Measurements from ENCODE around the gene YBX2. TPM values are rescaled to one million over a fixed set of nuclear protein-coding genes. Genes with fewer than 3 reads are reported as not detected.

Gene YBX2
- total RNA-seq, 2 experiments from 2014 or later = 0.70 to 0.83 TPM

- H3K27ac Mint-ChIP-seq = peak overlapping the region; percentile 97
- H3K4me3 Mint-ChIP-seq = peak overlapping the region; percentile 98
- POLR2A ChIA-PET = interaction anchor here (0.7 to 3.6 kb wide), 3 partner anchors 9 to 23 kb away, joined by 3 to 19 read pairs (median 4); partner anchors contain the start of genes ACADVL, CTDNEP1, DLG4 and DVL2
- no peaks in the 10 kb centered on the region for H3K9me3 Mint-ChIP-seq
- CTCF ChIA-PET = interaction anchor here (0.9 to 3.2 kb wide), 5 partner anchors 8 to 197 kb away, joined by 4 to 19 read pairs (median 8); partner anchors contain the start of genes ACADVL, CTDNEP1, DLG4 and DVL2
- DNase-seq = peak; percentile 94
- H3K36me3 Mint-ChIP-seq = peaks cover 29% of the 10 kb centered on the region
- peaks cover 3% of the 10 kb centered on the region for H3K27me3 Mint-ChIP-seq
- intact Hi-C loops (cut with micrococcal nuclease) = loop anchor here (5.0 kb wide), 1 partner anchor 599 kb away; no protein-coding TSS in a partner anchor
- peaks cover 34% of the 10 kb centered on the region for H3K4me1 Mint-ChIP-seq (ENCODE audit: low read depth)
These were observed 51.6 kb downstream of the YBX2 start for GRCh38 chr17:7242717-7243452.

- peak within 1 kb of the TSS; percentile 98 for H3K4me3 Mint-ChIP-seq
- peak; percentile 96 for DNase-seq
- POLR2A ChIA-PET = interaction anchor here (0.7 to 3.6 kb wide), 5 partner anchors 8 to 95 kb away, joined by 3 to 19 read pairs (median 4); partner anchors contain the start of genes ACADVL, CTDNEP1, DLG4 and DVL2
- H3K4me1 Mint-ChIP-seq (ENCODE audit: low read depth) = peaks cover 38% of the 10 kb centered on the region
- peak within 1 kb of the TSS; percentile 97 for H3K27ac Mint-ChIP-seq
- no peaks in the 10 kb centered on the region for H3K9me3 Mint-ChIP-seq
- H3K27me3 Mint-ChIP-seq = peaks cover 3% of the 10 kb centered on the region
- peaks cover 30% of the 10 kb centered on the region for H3K36me3 Mint-ChIP-seq
- CTCF ChIA-PET = interaction anchor here (0.9 to 3.2 kb wide), 9 partner anchors 8 to 196 kb away, joined by 3 to 19 read pairs (median 4); partner anchors contain the start of genes ACADVL, CTDNEP1, DLG4 and DVL2
- intact Hi-C loops (cut with micrococcal nuclease) = loop anchor here (5.0 kb wide), 1 partner anchor 600 kb away; no protein-coding TSS in a partner anchor
These were observed 52.4 kb downstream of the YBX2 start, which contains the start of gene GABARAP for GRCh38 chr17:7241783-7242716. TSS of gene GABARAP (minus strand) at chr17:7242449. CDS start at chr17:7242330, 119 bp downstream.

GRCh38 chr17:7241090-7241733, 53.2 kb downstream of the YBX2 start:
- H3K36me3 Mint-ChIP-seq = peaks cover 32% of the 10 kb centered on the region
- H3K9me3 Mint-ChIP-seq = no peaks in the 10 kb centered on the region
- DNase-seq = no peak
- peaks cover 3% of the 10 kb centered on the region for H3K27me3 Mint-ChIP-seq
- peaks cover 45% of the 10 kb centered on the region for H3K4me1 Mint-ChIP-seq (ENCODE audit: low read depth)
- peak overlapping the region; percentile 97 for H3K27ac Mint-ChIP-seq
- CTCF ChIA-PET = interaction anchor here (0.9 to 3.2 kb wide), 5 partner anchors 10 to 55 kb away, joined by 3 to 19 read pairs (median 4); partner anchors contain the start of genes ACADVL, CTDNEP1, DLG4 and SLC2A4
- POLR2A ChIA-PET = interaction anchor here (0.8 to 3.6 kb wide), 3 partner anchors 9 to 96 kb away, joined by 3 to 19 read pairs (median 4); partner anchors contain the start of genes ACADVL and DLG4
- intact Hi-C loops (cut with micrococcal nuclease) = loop anchor here (5.0 kb wide), 1 partner anchor 601 kb away; no protein-coding TSS in a partner anchor
- H3K4me3 Mint-ChIP-seq = peak overlapping the region; percentile 98

GRCh38 chr17:7240375-7240774, 54.1 kb downstream of the YBX2 start:
- intact Hi-C loops (cut with micrococcal nuclease) = loop anchor here (5.0 kb wide), 1 partner anchor 602 kb away; no protein-coding TSS in a partner anchor
- H3K27me3 Mint-ChIP-seq = peaks cover 3% of the 10 kb centered on the region

GRCh38 chr17:7239091-7240027, 55.1 kb downstream of the YBX2 start, which contains the start of gene PHF23:
TSS of gene PHF23 (minus strand) at chr17:7239457. CDS start at chr17:7239279, 178 bp downstream.
- ChIA-PET POLR2A (interaction anchor here (1.0 to 2.6 kb wide), 8 partner anchors 10 to 448 kb away, joined by 3 to 11 read pairs (median 3); partner anchors contain the start of genes DLG4, ELP5, SLC16A13 and TP53), CTCF (interaction anchor here (0.9 to 4.4 kb wide), 5 partner anchors 10 to 321 kb away, joined by 3 to 34 read pairs (median 5); partner anchors contain the start of genes ACADVL and DLG4)
- H3K36me3 Mint-ChIP-seq = peaks cover 34% of the 10 kb centered on the region

More at GRCh38 chr17:7240375-7240774, 54.1 kb downstream of the YBX2 start:
- ChIA-PET POLR2A (interaction anchor here (1.3 to 3.6 kb wide), 2 partner anchors 9 to 21 kb away, joined by 3 to 19 read pairs; partner anchors contain the start of genes ACADVL and DLG4), CTCF (interaction anchor here (1.7 to 4.4 kb wide), 2 partner anchors 20 to 41 kb away, joined by 3 to 34 read pairs; partner anchors contain the start of genes ACADVL, DLG4 and SLC2A4)
- Mint-ChIP-seq H3K9me3 (no peaks in the 10 kb centered on the region), H3K27ac (peak overlapping the region; percentile 97), H3K4me3 (peak overlapping the region; percentile 94), H3K36me3 (peaks cover 30% of the 10 kb centered on the region), H3K4me1 (ENCODE audit: low read depth) (peaks cover 53% of the 10 kb centered on the region)
- DNase-seq = no peak

GRCh38 chr17:7238420-7239090, 55.9 kb downstream of the YBX2 start:
- DNase-seq = peak; percentile 40
- Mint-ChIP-seq H3K4me3 (peak overlapping the region; percentile 94), H3K27ac (peak overlapping the region; percentile 97), H3K9me3 (no peaks in the 10 kb centered on the region), H3K4me1 (ENCODE audit: low read depth) (peaks cover 62% of the 10 kb centered on the region), H3K36me3 (peaks cover 32% of the 10 kb centered on the region), H3K27me3 (peaks cover 4% of the 10 kb centered on the region)
- CTCF ChIA-PET = interaction anchor here (0.7 to 4.4 kb wide), 7 partner anchors 11 to 322 kb away, joined by 3 to 34 read pairs (median 4); partner anchors contain the start of genes ACADVL and DLG4
- intact Hi-C loops (cut with micrococcal nuclease) = loop anchor here (1.0 kb wide), 4 partner anchors 14 to 245 kb away; partner anchors contain the start of genes EIF5A and ELP5
- POLR2A ChIA-PET = interaction anchor here (1.0 to 2.6 kb wide), 8 partner anchors 11 to 449 kb away, joined by 3 to 11 read pairs (median 3); partner anchors contain the start of genes DLG4, ELP5, SLC16A13 and TP53

More at GRCh38 chr17:7239091-7240027, 55.1 kb downstream of the YBX2 start, which contains the start of gene PHF23:
- H3K4me3 Mint-ChIP-seq = peak within 1 kb of the TSS; percentile 94
- intact Hi-C loops (cut with micrococcal nuclease) = loop anchor here (1.0 to 5.0 kb wide), 5 partner anchors 13 to 603 kb away; partner anchors contain the start of genes EIF5A and ELP5
- DNase-seq = peak; percentile 99
- H3K9me3 Mint-ChIP-seq = no peaks in the 10 kb centered on the region
- peaks cover 59% of the 10 kb centered on the region for H3K4me1 Mint-ChIP-seq (ENCODE audit: low read depth)
- H3K27ac Mint-ChIP-seq = peak within 1 kb of the TSS; percentile 97
- peaks cover 4% of the 10 kb centered on the region for H3K27me3 Mint-ChIP-seq

Other genes with a start within 250 kb of the YBX2 start
- gene CLEC10A, start 214.4 kb downstream of the YBX2 start, total RNA-seq = not detected
- gene ASGR2, start 179.8 kb downstream of the YBX2 start, total RNA-seq = not detected
- gene ASGR1, start 115.3 kb downstream of the YBX2 start, total RNA-seq = 1 to 10 TPM in 1 of 2 experiments, under 1 TPM in 1; 0.76 to 1.2 TPM
- 1 to 10 TPM; 7.9 to 8.4 TPM for gene DLG4, start 74.8 kb downstream of the YBX2 start, total RNA-seq
- gene ACADVL, start 74.7 kb downstream of the YBX2 start, total RNA-seq = 100 to 1,000 TPM; 332 to 340 TPM
- 10 to 100 TPM; 44.7 to 48.2 TPM for gene DVL2, start 60.1 kb downstream of the YBX2 start, total RNA-seq
- gene PHF23, start 55.2 kb downstream of the YBX2 start, total RNA-seq = 10 to 100 TPM; 24.0 to 28.7 TPM
- 100 to 1,000 TPM; 188 to 199 TPM for gene GABARAP, start 52.2 kb downstream of the YBX2 start, total RNA-seq
- gene CTDNEP1, start 42.9 kb downstream of the YBX2 start, total RNA-seq = 100 to 1,000 TPM; 155 to 164 TPM
- gene ELP5, start 42.4 kb downstream of the YBX2 start, total RNA-seq = 10 to 100 TPM; 49.6 to 52.4 TPM
- 1 to 10 TPM; 1.5 to 1.6 TPM for gene CLDN7, start 32.2 kb downstream of the YBX2 start, total RNA-seq
- under 1 TPM; 0.15 to 0.19 TPM for gene SLC2A4, start 12.9 kb downstream of the YBX2 start, total RNA-seq
- 100 to 1,000 TPM; 774 to 776 TPM for gene EIF5A, start 13.0 kb upstream of the YBX2 start, total RNA-seq
- gene GPS2, start 20.7 kb upstream of the YBX2 start, total RNA-seq = 10 to 100 TPM; 34.9 to 38.7 TPM
- gene NEURL4, start 34.7 kb upstream of the YBX2 start, total RNA-seq = 10 to 100 TPM; 26.9 to 29.3 TPM
- gene ACAP1, start 41.9 kb upstream of the YBX2 start, total RNA-seq = 100 to 1,000 TPM; 391 to 405 TPM
- gene KCTD11, start 57.5 kb upstream of the YBX2 start, total RNA-seq = 1 to 10 TPM; 2.6 to 2.8 TPM
- gene TMEM95, start 60.5 kb upstream of the YBX2 start, total RNA-seq = not detected
- gene TNK1, start 86.5 kb upstream of the YBX2 start, total RNA-seq = 1 to 10 TPM; 3.7 to 4.4 TPM
- 10 to 100 TPM; 78.2 to 87.0 TPM for gene PLSCR3, start 99.9 kb upstream of the YBX2 start, total RNA-seq
- 10 to 100 TPM; 87.0 to 88.5 TPM for gene TMEM256, start 109.5 kb upstream of the YBX2 start, total RNA-seq
- gene NLGN2, start 113.2 kb upstream of the YBX2 start, total RNA-seq = 1 to 10 TPM; 9.0 to 9.9 TPM
- gene SPEM1, start 125.7 kb upstream of the YBX2 start, total RNA-seq = not detected
- not detected for gene SPEM2, start 131.0 kb upstream of the YBX2 start, total RNA-seq
- not detected for gene SPEM3, start 134.2 kb upstream of the YBX2 start, total RNA-seq
- gene TMEM102, start 140.8 kb upstream of the YBX2 start, total RNA-seq = 10 to 100 TPM; 11.4 to 11.6 TPM
- gene FGF11, start 144.9 kb upstream of the YBX2 start, total RNA-seq = 1 to 10 TPM; 1.0 to 2.1 TPM
- 1 to 10 TPM; 7.7 to 8.5 TPM for gene CHRNB1, start 150.4 kb upstream of the YBX2 start, total RNA-seq
- gene ZBTB4, start 185.0 kb upstream of the YBX2 start, total RNA-seq = 10 to 100 TPM; 16.5 to 16.7 TPM
- not detected for gene SLC35G6, start 186.8 kb upstream of the YBX2 start, total RNA-seq
- gene POLR2A, start 189.7 kb upstream of the YBX2 start, total RNA-seq = 100 to 1,000 TPM; 180 to 187 TPM